ENCODE measurements around the gene MGA. TPM values are rescaled to one million over a fixed set of nuclear protein-coding genes. Genes with fewer than 3 reads are reported as not detected.

MGA gene
- total RNA-seq, 2 experiments from 2014 or later: 36.1 to 37.1 TPM

DNA sequence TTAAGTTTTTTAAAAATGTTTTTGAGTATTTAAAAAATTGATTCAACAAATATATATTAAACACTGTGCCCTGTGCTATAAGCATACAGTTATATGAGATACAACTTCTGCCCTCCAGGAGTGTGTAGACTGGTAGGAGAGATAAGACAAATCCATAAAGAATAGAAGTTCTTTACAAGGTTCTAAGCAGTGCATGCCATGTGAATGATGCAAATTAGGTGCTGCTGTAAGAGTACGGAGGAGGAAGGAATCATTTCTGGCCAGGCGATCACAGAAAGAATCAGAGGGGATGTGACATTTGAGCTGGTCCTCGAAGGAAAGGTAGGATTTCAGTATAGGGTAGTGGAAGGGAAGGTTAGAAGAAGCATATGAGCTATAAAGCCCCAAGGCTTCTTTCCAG lies 128.1 kb downstream of the MGA start:
- peaks cover 50% of the 10 kb centered on the region for H3K4me1 Mint-ChIP-seq (ENCODE audit: low read depth)
- POLR2A ChIA-PET: no interaction called here
- H3K36me3 Mint-ChIP-seq (ENCODE audit: low read depth): peaks cover 10% of the 10 kb centered on the region
- ATAC-seq (no peak), DNase-seq (no peak)
- CTCF ChIA-PET: interaction anchor here (1.0 to 10.6 kb wide), 3 partner anchors 8 to 23 kb away, joined by 3 to 82 read pairs (median 25); partner anchors contain the start of gene MAPKBP1
- no peaks in the 10 kb centered on the region for H3K27me3 Mint-ChIP-seq (ENCODE audit: low read depth)
- no peaks in the 10 kb centered on the region for H3K9me3 Mint-ChIP-seq (ENCODE audit: insufficient read depth)
- no peak overlapping the region for H3K27ac Mint-ChIP-seq
- no peak overlapping the region for H3K4me3 Mint-ChIP-seq

DNA sequence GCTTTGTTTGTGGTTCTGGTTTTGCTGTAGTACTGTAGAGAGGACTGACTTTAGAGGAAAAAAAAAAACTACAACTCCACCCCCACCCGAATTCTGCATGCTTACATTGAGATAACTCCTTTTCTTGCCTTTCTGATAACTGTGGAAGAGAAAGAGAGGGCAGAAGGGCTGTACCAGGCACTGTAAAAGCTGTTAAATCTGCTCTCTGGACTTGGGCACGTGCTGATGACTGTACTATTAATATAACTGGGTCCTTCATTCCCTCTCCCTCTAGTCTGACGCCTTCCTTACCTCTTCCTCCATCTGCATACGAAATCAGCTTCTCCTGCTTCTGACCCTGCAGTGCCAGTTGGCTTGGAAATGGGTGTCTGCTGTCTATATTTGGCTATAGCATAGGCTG lies 129.0 kb downstream of the MGA start:
- no peaks in the 10 kb centered on the region for H3K27me3 Mint-ChIP-seq (ENCODE audit: low read depth)
- peaks cover 3% of the 10 kb centered on the region for H3K36me3 Mint-ChIP-seq (ENCODE audit: low read depth)
- no peak overlapping the region for H3K27ac Mint-ChIP-seq
- DNase-seq (no peak), ATAC-seq (no peak)
- peaks cover 45% of the 10 kb centered on the region for H3K4me1 Mint-ChIP-seq (ENCODE audit: low read depth)
- ChIA-PET CTCF (interaction anchor here (0.6 to 10.6 kb wide), 4 partner anchors 11 to 22 kb away, joined by 3 to 82 read pairs (median 16); partner anchors contain the start of gene MAPKBP1), POLR2A (interaction anchor here (0.5 kb wide), 1 partner anchor 405 kb away, joined by 3 read pairs; no protein-coding TSS in a partner anchor)
- no peaks in the 10 kb centered on the region for H3K9me3 Mint-ChIP-seq (ENCODE audit: insufficient read depth)
- H3K4me3 Mint-ChIP-seq: no peak overlapping the region

DNA sequence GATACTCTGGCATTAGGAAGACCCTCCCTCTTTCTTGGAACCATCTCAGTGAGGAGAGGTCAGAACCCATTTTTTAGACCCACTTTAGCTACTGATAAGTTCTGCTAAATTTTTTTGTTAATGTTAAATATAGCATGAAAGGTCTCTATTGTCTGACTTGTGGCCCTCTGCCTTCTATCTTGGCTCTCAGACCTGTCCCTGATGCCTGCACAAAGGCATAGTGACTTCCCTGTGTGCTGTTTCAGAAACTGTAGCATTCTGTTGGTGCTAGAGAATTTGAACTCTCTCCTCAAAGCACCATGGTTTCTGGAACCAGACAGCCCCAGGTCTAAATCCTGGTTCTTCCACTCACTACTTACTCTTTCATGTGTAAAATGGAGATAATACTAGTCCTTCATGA lies 129.5 kb downstream of the MGA start:
- POLR2A ChIA-PET: interaction anchor here (0.5 kb wide), 1 partner anchor 404 kb away, joined by 3 read pairs; no protein-coding TSS in a partner anchor
- Mint-ChIP-seq H3K27me3 (ENCODE audit: low read depth) (no peaks in the 10 kb centered on the region), H3K4me1 (ENCODE audit: low read depth) (peaks cover 47% of the 10 kb centered on the region), H3K9me3 (ENCODE audit: insufficient read depth) (no peaks in the 10 kb centered on the region), H3K36me3 (ENCODE audit: low read depth) (peaks cover 3% of the 10 kb centered on the region), H3K27ac (peak overlapping the region; percentile 48), H3K4me3 (no peak overlapping the region)
- ATAC-seq (no peak), DNase-seq (no peak)
- CTCF ChIA-PET: interaction anchor here (0.6 to 10.6 kb wide), 4 partner anchors 11 to 21 kb away, joined by 3 to 82 read pairs (median 16); partner anchors contain the start of gene MAPKBP1

DNA sequence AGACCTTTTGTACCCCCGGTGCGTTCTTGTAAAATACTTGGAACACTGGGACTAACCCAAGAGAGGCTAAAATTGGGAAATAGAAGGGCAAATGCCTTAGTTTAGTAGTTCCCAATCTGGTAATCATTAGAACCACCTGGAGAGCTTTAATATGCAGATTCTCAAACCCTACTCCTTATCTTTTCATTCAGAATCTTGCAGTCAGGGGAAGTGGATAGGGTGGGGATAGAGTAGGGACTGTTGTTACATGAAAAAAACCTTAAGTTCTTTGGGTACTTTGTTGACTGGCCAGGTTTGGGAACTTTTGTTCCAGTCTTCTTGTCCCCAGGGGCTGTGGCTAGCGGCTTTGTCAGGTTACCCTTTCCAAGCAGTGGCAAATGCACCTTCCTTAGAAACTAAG lies 130.0 kb downstream of the MGA start:
- CTCF ChIA-PET: interaction anchor here (1.5 to 10.6 kb wide), 4 partner anchors 12 to 21 kb away, joined by 3 to 82 read pairs (median 16); partner anchors contain the start of gene MAPKBP1

DNA sequence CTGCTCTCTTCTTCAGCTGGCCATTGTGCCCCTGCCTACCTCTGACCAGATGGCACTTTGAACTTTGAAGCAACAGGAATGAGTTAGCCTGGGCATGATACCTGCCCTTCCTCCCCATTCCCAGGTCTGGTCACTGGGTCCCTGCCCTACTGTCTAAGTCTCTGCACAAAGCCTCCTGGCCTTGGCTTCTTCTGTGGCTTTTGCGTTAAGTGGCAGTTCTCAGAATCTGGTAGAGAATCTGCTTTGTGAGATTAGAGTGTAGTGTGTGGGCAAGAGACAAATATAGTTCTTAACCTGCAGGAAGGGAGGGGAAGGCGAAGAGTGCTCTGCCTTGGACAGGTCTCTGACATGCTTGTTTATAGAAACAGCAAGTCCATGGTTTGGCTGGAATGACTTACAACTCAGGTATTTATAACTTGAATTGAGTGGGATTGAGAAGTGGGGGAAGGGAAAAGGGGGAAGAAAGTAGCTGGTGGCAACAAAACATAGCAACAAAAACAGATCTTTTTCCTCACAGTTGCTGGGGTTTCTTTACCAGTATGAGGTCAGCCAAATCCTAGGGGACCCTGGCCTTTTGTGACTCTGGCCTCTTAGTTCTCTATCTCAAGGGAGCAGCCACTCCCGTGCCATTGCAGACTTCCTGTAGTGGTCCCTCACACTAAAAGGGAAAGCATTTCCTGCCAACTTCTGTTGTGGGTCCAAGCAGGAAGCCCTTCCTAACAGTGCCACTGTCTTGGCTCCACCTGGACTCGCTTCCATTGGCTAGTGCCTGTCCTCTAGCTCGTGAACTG lies 130.7 kb downstream of the MGA start:
- CTCF ChIA-PET: interaction anchor here (1.3 to 10.6 kb wide), 7 partner anchors 8 to 146 kb away, joined by 3 to 82 read pairs (median 7); partner anchors contain the start of gene MAPKBP1
- peak overlapping the region; percentile 83 for H3K27ac Mint-ChIP-seq
- peaks cover 54% of the 10 kb centered on the region for H3K4me1 Mint-ChIP-seq (ENCODE audit: low read depth)

More for the DNA sequence above, 130.0 kb downstream of the MGA start:
- H3K4me3 Mint-ChIP-seq: no peak overlapping the region
- DNase-seq (no peak), ATAC-seq (no peak)
- POLR2A ChIA-PET: no interaction called here
- H3K36me3 Mint-ChIP-seq (ENCODE audit: low read depth): peaks cover 2% of the 10 kb centered on the region
- no peaks in the 10 kb centered on the region for H3K9me3 Mint-ChIP-seq (ENCODE audit: insufficient read depth)
- H3K27me3 Mint-ChIP-seq (ENCODE audit: low read depth): no peaks in the 10 kb centered on the region
- H3K4me1 Mint-ChIP-seq (ENCODE audit: low read depth): peaks cover 49% of the 10 kb centered on the region
- peak overlapping the region; percentile 48 for H3K27ac Mint-ChIP-seq

DNA sequence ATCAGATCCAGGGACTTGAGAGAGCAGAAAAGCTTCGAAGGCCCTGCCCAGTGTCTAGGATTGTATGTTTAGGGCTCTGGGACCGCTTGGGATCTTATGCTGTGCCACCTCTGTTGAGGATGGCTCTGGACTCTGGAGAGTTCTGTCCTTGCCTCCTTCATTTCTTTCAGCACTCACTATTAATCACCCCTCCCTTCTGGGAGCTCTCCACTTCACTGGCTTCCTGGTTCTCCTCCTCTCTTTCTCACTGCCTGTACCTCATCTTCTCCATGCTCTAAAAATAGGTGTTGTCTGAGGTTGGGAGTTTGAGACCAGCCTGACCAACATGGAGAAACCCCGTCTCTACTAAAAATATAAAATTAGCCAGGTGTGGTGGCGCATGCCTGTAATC lies 131.3 kb downstream of the MGA start:
- Mint-ChIP-seq H3K27me3 (ENCODE audit: low read depth) (no peaks in the 10 kb centered on the region), H3K4me1 (ENCODE audit: low read depth) (peaks cover 59% of the 10 kb centered on the region), H3K4me3 (peak overlapping the region; percentile 62), H3K36me3 (ENCODE audit: low read depth) (no peaks in the 10 kb centered on the region), H3K9me3 (ENCODE audit: insufficient read depth) (no peaks in the 10 kb centered on the region), H3K27ac (peak overlapping the region; percentile 83)
- no peak for DNase-seq
- ChIA-PET POLR2A (interaction anchor here (0.6 kb wide), 1 partner anchor 10 kb away, joined by 3 read pairs; no protein-coding TSS in a partner anchor), CTCF (interaction anchor here (1.3 to 10.6 kb wide), 6 partner anchors 9 to 146 kb away, joined by 3 to 82 read pairs (median 6); partner anchors contain the start of gene MAPKBP1)
- ATAC-seq: no peak

More for the DNA sequence above, 130.7 kb downstream of the MGA start:
- DNase-seq (peak; percentile 39), ATAC-seq (peak; percentile 77)
- H3K9me3 Mint-ChIP-seq (ENCODE audit: insufficient read depth): no peaks in the 10 kb centered on the region
- peak overlapping the region; percentile 62 for H3K4me3 Mint-ChIP-seq
- no peaks in the 10 kb centered on the region for H3K27me3 Mint-ChIP-seq (ENCODE audit: low read depth)
- POLR2A ChIA-PET: interaction anchor here (0.6 kb wide), 1 partner anchor 10 kb away, joined by 3 read pairs; no protein-coding TSS in a partner anchor
- H3K36me3 Mint-ChIP-seq (ENCODE audit: low read depth): no peaks in the 10 kb centered on the region

DNA sequence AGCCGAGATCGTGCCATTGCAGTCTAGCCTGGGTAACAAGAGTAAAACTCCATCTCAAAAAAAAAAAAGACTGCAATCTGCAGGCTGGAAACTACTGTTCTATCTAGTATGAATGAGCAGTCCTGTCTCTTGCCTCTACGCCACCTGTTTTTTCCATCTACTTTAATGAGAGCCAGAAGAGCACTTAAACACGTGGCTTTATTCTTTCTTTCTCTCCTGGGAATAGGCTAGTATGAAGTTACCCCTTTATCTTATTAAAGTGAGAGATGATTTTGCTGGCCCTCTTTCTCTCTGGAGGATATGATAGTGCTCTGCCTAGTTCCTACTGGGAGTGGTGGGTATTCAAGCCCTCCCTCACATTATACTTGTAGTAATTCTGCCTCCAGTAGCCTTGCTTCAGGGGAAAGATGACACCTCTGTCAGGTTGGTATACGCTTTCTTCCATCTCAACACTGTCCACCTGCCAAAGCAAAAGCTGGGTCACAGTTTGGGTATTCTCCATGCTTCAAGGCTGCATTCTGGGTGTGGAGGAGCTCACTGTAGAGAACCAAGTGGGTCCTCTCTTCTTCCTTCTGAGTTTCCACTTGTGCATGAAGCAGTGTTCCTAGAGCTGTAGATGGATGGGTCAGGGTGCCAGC lies 131.9 kb downstream of the MGA start:
- POLR2A ChIA-PET: no interaction called here
- DNase-seq: no peak
- Mint-ChIP-seq H3K27ac (peak overlapping the region; percentile 83), H3K27me3 (ENCODE audit: low read depth) (no peaks in the 10 kb centered on the region), H3K9me3 (ENCODE audit: insufficient read depth) (no peaks in the 10 kb centered on the region), H3K4me3 (no peak overlapping the region), H3K36me3 (ENCODE audit: low read depth) (no peaks in the 10 kb centered on the region), H3K4me1 (ENCODE audit: low read depth) (peaks cover 64% of the 10 kb centered on the region)
- no peak for ATAC-seq
- CTCF ChIA-PET: interaction anchor here (1.3 to 10.6 kb wide), 6 partner anchors 9 to 145 kb away, joined by 3 to 82 read pairs (median 16); partner anchors contain the start of gene MAPKBP1

DNA sequence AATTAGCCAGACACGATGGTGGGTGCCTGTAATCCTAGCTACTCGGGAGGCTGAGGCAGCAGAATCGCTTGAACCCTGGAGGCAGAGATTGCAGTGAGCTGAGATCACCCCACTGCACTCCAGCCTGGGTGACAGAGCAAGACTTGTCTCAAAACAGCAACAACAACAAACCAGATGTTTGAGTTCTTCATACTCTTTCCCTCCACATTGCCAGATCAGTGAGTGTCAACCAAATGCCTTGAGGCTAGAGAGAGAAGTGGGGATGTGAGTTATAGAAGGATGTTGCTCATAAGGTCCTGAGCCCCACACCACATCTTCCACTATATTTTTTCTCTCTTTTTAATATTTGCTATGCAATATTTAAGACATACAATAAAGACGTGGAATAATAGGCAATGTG lies 133.9 kb downstream of the MGA start:
- ChIA-PET POLR2A (no interaction called here), CTCF (interaction anchor here (1.3 to 10.6 kb wide), 3 partner anchors 16 to 21 kb away, joined by 4 to 82 read pairs (median 33); partner anchors contain the start of gene MAPKBP1)
- Mint-ChIP-seq H3K27ac (peak overlapping the region; percentile 28), H3K9me3 (ENCODE audit: insufficient read depth) (no peaks in the 10 kb centered on the region), H3K36me3 (ENCODE audit: low read depth) (no peaks in the 10 kb centered on the region), H3K4me3 (no peak overlapping the region), H3K27me3 (ENCODE audit: low read depth) (no peaks in the 10 kb centered on the region), H3K4me1 (ENCODE audit: low read depth) (peaks cover 58% of the 10 kb centered on the region)
- no peak for DNase-seq
- no peak for ATAC-seq

DNA sequence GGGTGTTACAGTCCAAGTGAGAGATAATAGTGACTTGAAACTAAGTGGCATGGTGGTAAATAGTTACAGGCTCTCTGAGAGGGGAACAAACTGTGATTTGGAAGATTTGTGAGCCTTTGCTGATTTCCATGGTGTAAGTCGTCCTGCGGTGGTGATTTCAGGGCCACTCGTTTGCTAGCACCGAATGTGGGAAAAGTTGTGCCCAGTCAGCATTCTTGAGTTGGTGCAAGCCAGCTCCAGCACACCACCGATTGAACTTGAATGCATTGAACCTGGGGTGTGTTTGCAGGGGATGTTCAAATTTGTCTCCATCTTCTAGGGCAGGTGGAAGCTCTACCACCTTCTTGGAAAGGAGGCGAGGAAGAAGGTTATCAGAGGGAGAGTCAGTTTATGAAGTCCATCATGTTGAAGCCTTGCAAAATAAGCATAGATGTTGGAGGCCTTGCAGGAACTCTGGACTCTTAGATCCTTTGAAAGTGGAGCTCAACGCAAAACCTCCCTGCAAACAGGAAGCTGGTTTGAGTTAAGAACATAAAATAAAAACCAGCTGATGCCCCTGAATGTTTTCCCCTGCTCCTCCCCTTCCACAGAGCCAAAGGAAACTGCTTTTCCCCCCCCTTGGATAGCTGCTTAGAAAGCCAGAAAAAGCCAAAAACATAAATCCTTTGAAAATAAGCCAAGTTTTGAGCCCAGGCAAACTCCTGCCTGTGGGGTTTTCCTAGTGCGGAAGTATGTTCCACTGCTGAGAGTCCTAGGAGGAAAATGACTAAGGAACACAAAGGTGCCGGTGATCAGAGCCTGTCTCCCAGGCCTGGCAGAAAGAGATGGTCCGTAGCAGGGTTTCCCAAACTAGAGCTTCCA lies 136.0 kb downstream of the MGA start:
- CTCF ChIA-PET: interaction anchor here (0.7 to 10.6 kb wide), 6 partner anchors 8 to 108 kb away, joined by 3 to 82 read pairs (median 4); partner anchors contain the start of gene MAPKBP1
- POLR2A ChIA-PET: interaction anchor here (1.0 kb wide), 1 partner anchor 15 kb away, joined by 3 read pairs; no protein-coding TSS in a partner anchor
- Mint-ChIP-seq H3K9me3 (ENCODE audit: insufficient read depth) (no peaks in the 10 kb centered on the region), H3K27me3 (ENCODE audit: low read depth) (no peaks in the 10 kb centered on the region), H3K27ac (peak overlapping the region; percentile 70), H3K4me3 (no peak overlapping the region), H3K4me1 (ENCODE audit: low read depth) (peaks cover 36% of the 10 kb centered on the region), H3K36me3 (ENCODE audit: low read depth) (peaks cover 13% of the 10 kb centered on the region)
- DNase-seq (no peak), ATAC-seq (no peak)

DNA sequence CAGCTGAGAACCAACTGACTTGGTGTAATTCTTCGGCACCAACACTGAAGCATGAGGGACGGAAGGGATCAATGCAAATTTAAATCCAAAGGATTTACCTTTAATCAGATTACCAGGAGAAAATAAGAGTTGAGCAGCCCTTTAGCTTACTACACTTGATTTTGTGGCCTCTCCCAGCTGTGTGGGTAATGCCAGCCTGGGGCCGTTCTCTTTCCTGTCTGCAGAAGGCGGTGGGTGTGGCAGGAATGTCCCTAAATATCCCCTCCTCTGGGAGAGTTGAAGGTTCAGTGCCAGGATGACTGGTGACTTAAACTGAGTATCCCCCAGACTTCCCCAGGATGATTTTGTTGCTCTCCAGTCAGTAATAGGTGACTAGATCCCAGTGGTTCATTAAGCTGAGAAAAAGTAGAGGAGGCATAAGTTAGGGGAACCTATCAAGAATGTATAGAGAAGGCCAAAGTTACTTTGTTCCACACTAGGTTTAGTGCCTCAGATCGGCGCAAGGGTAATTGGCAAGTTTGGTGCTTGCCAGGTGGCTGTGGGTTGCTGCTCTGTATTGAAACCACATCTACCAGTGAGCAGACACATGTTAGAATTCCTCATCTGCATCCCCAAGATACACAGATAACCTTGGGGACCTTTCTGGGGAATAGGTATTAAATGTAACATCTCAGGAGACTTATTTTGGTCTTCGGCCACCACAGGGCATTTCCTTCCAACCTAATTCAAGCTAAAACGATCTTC lies 137.2 kb downstream of the MGA start:
- peaks cover 13% of the 10 kb centered on the region for H3K36me3 Mint-ChIP-seq (ENCODE audit: low read depth)
- DNase-seq (no peak), ATAC-seq (no peak)
- H3K9me3 Mint-ChIP-seq (ENCODE audit: insufficient read depth): no peaks in the 10 kb centered on the region
- H3K27ac Mint-ChIP-seq: no peak overlapping the region
- ChIA-PET POLR2A (interaction anchor here (1.0 kb wide), 1 partner anchor 14 kb away, joined by 3 read pairs; no protein-coding TSS in a partner anchor), CTCF (interaction anchor here (1.0 to 10.6 kb wide), 4 partner anchors 14 to 30 kb away, joined by 3 to 82 read pairs (median 19); partner anchors contain the start of gene MAPKBP1)
- no peak overlapping the region for H3K4me3 Mint-ChIP-seq
- H3K27me3 Mint-ChIP-seq (ENCODE audit: low read depth): no peaks in the 10 kb centered on the region
- peaks cover 25% of the 10 kb centered on the region for H3K4me1 Mint-ChIP-seq (ENCODE audit: low read depth)

Measured in activated CD8-positive, alpha-beta T cell treated with anti-CD3 and anti-CD28 coated beads, Interleukin-2, amount 10 ng/mL, durations not matched to agents 7 days and 5 days (primary cell).